ENCODE measurements around the gene LRCH1. TPM values are rescaled to one million over a fixed set of nuclear protein-coding genes. Genes with fewer than 3 reads are reported as not detected.

Gene LRCH1
- total and polyA plus RNA-seq, 2 of the 13 experiments (the other 11 are each of a cell fraction or from before 2014, with no cell fraction given): 4.1 to 12.6 TPM

DNA sequence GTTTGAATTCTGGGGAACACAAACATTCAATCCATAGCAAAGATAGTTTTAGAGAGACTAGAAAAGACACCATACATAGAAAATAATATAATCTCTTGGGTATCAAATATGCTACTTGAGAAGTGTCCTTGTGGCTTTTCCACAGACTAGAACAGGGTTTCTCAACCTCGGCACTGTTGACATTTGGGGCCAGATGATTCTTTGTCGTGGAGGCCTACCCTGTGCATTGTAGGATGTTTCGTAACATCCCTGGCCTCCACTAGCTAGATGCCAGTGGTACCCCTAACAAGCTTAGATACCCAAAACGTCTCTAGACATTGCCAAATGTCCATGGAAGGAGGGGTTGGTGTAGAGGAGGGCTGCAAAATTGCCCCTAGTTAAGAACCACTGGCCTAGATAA is 246.2 kb downstream of the LRCH1 start:
- Histone ChIP-seq H2AFZ (ENCODE audit: low read length) (no peak overlapping the region), H3K4me2 (ENCODE audit: low read depth, low read length) (peak overlapping the region; percentile 11; the same call in 1 of the 2 replicates), H3K36me3 (replicated peaks in 1 of 2; ENCODE audit: control insufficient read depth in 1 of 2, insufficient read depth in 2 of 2, low read length in 2 of 2) (no peaks in the 10 kb centered on the region), H3K4me1 (ENCODE audit: insufficient read depth, low read length) (peaks cover 49% of the 10 kb centered on the region), H3K79me2 (ENCODE audit: insufficient read depth, low read length) (peaks cover 20% of the 10 kb centered on the region), H3K4me3 (replicated peaks in 1 of 3; ENCODE audit: insufficient read depth in 1 of 3, low read depth in 2 of 3, low read length in 3 of 3) (no peak overlapping the region), H3K9me3 (ENCODE audit: low read length) (no peaks in the 10 kb centered on the region), H3K27ac (ENCODE audit: extremely low read length, insufficient read depth, low read length) (no peak overlapping the region), H3K27me3 (ENCODE audit: control insufficient read depth in 1 of 2, insufficient read depth in 2 of 2, low read length in 2 of 2) (no peaks in the 10 kb centered on the region; a peak in 1 of 5 replicates), H4K20me1 (ENCODE audit: insufficient read depth, low read length) (no peaks in the 10 kb centered on the region), H3K9ac (ENCODE audit: insufficient read depth, low read depth, low read length) (no peak overlapping the region)
- ATAC-seq (no peak), FAIRE-seq (peak; percentile 64), DNase-seq (ENCODE audit: low spot score) (peak; percentile 12)
- intact Hi-C loops (cut with micrococcal nuclease; ENCODE audit: unreplicated experiment): loop anchor here (5.0 kb wide), 1 partner anchor 247 kb away; the partner anchor contains the start of gene LRCH1
- in situ Hi-C loops (cut with HindIII; ENCODE audit: extremely low pct_ligation_motif_present, low pct_unique_long_range_greater_than_20kb): no loop called here
- POLR2A ChIA-PET: no interaction called here
- WGBS (ENCODE audit: low lambda C conversion rate): 0% methylated on average over 4 of the region's 4 CpGs
- CTCF ChIA-PET (ENCODE audit: low intra/inter-chr PET ratio, low total read pairs): no interaction called here
- no TSS peak for BruUV-seq (replicated peaks)
- TF ChIP-seq, protein P1, sequence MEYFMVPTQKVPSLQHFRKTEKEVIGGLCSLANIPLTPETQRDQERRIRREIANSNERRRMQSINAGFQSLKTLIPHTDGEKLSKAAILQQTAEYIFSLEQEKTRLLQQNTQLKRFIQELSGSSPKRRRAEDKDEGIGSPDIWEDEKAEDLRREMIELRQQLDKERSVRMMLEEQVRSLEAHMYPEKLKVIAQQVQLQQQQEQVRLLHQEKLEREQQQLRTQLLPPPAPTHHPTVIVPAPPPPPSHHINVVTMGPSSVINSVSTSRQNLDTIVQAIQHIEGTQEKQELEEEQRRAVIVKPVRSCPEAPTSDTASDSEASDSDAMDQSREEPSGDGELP (IDR thresholded peaks at IDR 0.05; ENCODE audit: borderline replicate concordance, low read depth): peak; percentile 76
- TF ChIP-seq GATAD2A (CRISPR knock-in tag; IDR thresholded peaks at IDR 0.05) (peak; percentile 51; the same call in 1 of the 2 replicates), ARID5B (CRISPR knock-in tag; IDR thresholded peaks at IDR 0.05) (peak; percentile 38; the same call in 1 of the 2 replicates), CEBPB (IDR thresholded peaks at IDR 0.05; ENCODE audit: borderline replicate concordance, low read depth, low read length) (peak; percentile 75), ZNF567 (CRISPR knock-in tag; IDR thresholded peaks at IDR 0.05; ENCODE audit: borderline replicate concordance) (no peak), HMG20A (CRISPR knock-in tag; IDR thresholded peaks at IDR 0.05; ENCODE audit: borderline replicate concordance) (peak; percentile 37; the same call in 1 of the 2 replicates), ZNF12 (CRISPR knock-in tag; IDR thresholded peaks at IDR 0.05) (peak; percentile 54; the same call in 1 of the 2 replicates), SOX5 (CRISPR knock-in tag; IDR thresholded peaks at IDR 0.05; ENCODE audit: borderline replicate concordance) (peak; percentile 42), SOX13 (IDR thresholded peaks at IDR 0.05) (peak; percentile 42; the same call in 1 of the 2 replicates), SOX13 (CRISPR knock-in tag; conservative IDR thresholded peaks at IDR 0.05 in 1 of 2, IDR thresholded peaks at IDR 0.05 in 1 of 2) (peak in 1 of 2 experiments; percentile 86; a peak in 2 of 4 replicates), ZNF644 (CRISPR knock-in tag; IDR thresholded peaks at IDR 0.05; ENCODE audit: low read depth) (peak; percentile 31; the same call in 1 of the 2 replicates), CEBPG (CRISPR knock-in tag; IDR thresholded peaks at IDR 0.05) (peak; percentile 67), SOX6 (IDR thresholded peaks at IDR 0.05) (no peak), SOX6 (CRISPR knock-in tag; IDR thresholded peaks at IDR 0.05) (peak; percentile 84), FOXA1 (IDR thresholded peaks at IDR 0.05) (no peak), FOXA1 (CRISPR knock-in tag; IDR thresholded peaks at IDR 0.05) (peak; percentile 68), MEIS2 (CRISPR knock-in tag; IDR thresholded peaks at IDR 0.05) (no peak), FOXA3 (CRISPR knock-in tag; IDR thresholded peaks at IDR 0.05) (peak; percentile 77; the same call in 1 of the 2 replicates), EP300 (IDR thresholded peaks at IDR 0.05; ENCODE audit: low read depth in 2 of 2, low read length in 2 of 2) (0 out of 4 replicates have a peak, but pooled peaks of 1 of the 2 experiments have one; percentile 18), EP300 (CRISPR knock-in tag; IDR thresholded peaks at IDR 0.05; ENCODE audit: borderline replicate concordance) (no peak), DBP (CRISPR knock-in tag; IDR thresholded peaks at IDR 0.05; ENCODE audit: not compliant biosample characterization) (no peak)
- TF ChIP-seq, protein P2, sequence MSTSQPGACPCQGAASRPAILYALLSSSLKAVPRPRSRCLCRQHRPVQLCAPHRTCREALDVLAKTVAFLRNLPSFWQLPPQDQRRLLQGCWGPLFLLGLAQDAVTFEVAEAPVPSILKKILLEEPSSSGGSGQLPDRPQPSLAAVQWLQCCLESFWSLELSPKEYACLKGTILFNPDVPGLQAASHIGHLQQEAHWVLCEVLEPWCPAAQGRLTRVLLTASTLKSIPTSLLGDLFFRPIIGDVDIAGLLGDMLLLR (CRISPR knock-in tag; IDR thresholded peaks at IDR 0.05): no peak

Data from HepG2 (cell line).